Endometrium (tissue), 2 donors: ENCODE measurements around the gene SOHLH1.
"Not testable (repeated sequence)": the region's sequence is repeated elsewhere in the genome, so short reads cannot be mapped to it uniquely, and the experiment has no call there.

Experiments
- FAIRE-seq: peaks from 2 replicates; lab custom pipeline; 2012; peaks lifted over from hg19 to GRCh38; lab: Jason Lieb, UNC
- donor health status: control.
- donor health status: control.

Gene SOHLH1

DNA sequence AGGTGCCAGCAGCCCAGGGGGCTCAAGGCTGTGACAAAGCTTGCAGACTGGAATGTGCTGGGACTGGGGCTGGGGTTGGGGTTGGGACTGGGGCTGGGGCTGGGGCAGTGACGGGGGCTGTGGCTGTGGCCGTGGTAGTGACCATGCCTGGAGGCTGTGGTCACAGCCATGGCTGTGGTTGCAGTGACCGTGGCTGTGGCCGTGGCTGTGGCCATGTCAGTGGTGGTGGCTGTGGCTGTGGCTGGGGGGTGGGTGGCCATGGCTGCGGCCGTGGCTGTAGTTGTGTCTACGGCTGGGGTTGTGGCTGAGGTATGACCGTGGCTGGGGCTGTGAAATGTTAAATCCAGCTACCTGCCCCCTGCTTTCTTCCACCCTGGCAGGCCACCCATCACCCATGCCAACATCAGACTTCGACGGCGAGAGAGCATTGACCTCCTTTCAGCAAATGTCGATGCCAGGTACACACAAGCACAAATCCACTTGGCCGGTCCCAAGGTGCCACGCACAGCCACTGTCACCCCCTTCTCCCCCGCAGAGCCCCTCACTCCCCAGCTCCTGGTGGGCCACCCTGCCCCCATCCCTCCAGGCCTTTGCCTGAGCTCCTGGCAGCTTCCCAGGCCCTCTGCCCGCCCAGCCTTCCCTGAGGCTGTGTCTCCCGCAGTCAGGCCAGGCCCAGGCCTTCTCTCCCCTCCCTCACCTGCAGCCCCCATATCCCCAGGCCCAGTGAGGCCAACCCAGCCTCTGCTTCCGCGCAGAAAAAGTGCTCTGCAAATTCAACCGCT is 20.9 kb downstream of the SOHLH1 start:
- no peak for FAIRE-seq

DNA sequence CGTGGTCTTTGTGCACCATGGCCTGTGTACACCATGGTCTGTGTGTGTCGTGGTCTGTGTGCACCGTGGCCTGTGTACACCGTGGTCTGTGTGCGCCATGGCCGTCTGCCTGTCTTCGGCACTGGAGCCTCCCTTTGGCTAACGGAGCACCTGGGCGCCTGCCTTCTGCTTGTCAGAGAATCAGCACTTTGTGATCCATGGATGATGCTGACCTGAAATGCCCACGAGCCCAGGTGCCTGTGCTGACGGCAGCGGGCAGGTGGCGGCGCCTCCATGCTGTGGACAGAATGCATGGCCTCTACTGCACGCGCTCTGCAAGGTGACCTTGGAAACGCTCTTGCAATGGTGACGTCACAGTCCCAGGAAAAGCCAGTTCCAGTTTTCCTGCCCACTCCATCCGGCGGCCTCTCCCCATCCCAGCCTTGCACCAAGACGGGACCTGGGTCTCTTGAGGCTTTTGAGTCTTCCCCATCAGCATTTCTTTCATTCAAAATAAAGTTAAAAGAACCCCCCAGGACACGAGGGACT is 21.6 kb downstream of the SOHLH1 start:
- no peak for FAIRE-seq

DNA sequence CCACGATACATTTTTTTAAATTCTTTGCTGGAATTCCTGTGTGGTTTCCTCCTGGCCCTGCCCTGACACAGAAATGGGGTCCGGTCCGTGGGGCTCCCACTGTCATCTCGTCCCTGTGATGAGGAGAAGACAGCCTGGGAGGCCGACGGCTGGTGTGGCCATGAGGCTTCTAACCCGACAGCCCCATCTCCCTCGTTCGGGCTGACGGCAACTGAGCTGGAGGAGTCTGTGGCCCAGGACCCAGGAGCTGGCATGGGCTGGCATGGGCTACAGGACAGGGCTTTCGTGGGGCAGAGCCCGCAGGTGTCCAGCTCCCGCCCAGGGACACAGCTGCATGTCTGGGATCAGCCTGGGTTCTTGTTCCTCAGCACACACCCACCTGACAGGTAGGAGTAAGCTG is 22.4 kb downstream of the SOHLH1 start:
- FAIRE-seq = no peak

- FAIRE-seq = no peak
Measured at GRCh38 chr9:135674977-135675376, 24.3 kb downstream of the SOHLH1 start.

DNA sequence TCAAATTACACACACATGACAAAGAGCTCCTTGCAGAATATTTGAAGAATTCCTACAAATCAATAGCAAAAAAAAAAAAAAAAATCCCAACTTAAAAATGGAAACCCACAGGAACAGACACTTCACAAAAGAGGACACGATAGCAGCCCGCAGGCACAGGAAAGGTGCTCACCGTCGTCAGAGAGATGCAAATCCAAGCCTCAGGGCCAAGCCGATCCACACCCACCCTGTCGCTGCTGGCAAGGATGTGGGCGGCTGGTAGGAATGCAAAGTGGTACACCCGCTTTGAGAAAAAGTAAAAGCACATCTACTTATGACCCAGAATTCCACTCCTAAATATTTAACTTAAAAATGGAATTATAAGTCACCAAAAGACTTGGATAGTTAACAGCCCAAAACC is 25.3 kb downstream of the SOHLH1 start:
- no peak for FAIRE-seq

GRCh38 chr9:135672786-135673185 is 26.5 kb downstream of the SOHLH1 start:
- not testable (repeated sequence) for FAIRE-seq

GRCh38 chr9:135671591-135672041 is 27.7 kb downstream of the SOHLH1 start:
- FAIRE-seq = no peak

GRCh38 chr9:135670721-135671590 is 28.3 kb downstream of the SOHLH1 start:
- FAIRE-seq = no peak

- FAIRE-seq = no peak
Measured at GRCh38 chr9:135669616-135670285, 29.5 kb downstream of the SOHLH1 start.

GRCh38 chr9:135669018-135669417 is 30.3 kb downstream of the SOHLH1 start:
- FAIRE-seq = not testable (repeated sequence)

DNA sequence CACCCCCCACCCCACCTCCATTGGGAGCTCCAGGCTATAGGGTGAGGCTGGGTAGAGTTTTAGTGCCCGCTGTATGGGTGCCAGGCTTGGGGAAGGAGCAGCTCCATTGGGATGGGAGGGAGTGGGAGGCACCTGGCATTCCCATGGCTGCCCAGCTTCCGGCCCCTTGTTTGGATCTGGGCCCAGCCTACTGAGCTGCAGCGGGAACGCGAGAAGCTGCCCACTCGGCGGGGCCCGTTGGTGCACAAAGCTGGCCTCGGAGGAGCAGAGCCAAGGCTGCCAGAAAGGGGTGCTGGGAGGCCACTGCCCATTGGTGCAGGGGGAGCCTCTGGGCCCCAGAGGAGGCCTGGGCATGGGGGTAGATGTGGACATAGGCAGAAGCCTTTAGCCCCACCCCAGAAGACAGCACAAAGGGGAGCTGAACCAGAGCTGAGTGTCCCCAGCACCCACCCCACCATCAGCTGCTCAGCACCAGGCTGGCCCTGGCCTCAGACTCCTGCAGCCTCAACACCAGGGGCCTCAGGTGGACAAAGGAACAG is 31.7 kb downstream of the SOHLH1 start:
- FAIRE-seq = no peak

DNA sequence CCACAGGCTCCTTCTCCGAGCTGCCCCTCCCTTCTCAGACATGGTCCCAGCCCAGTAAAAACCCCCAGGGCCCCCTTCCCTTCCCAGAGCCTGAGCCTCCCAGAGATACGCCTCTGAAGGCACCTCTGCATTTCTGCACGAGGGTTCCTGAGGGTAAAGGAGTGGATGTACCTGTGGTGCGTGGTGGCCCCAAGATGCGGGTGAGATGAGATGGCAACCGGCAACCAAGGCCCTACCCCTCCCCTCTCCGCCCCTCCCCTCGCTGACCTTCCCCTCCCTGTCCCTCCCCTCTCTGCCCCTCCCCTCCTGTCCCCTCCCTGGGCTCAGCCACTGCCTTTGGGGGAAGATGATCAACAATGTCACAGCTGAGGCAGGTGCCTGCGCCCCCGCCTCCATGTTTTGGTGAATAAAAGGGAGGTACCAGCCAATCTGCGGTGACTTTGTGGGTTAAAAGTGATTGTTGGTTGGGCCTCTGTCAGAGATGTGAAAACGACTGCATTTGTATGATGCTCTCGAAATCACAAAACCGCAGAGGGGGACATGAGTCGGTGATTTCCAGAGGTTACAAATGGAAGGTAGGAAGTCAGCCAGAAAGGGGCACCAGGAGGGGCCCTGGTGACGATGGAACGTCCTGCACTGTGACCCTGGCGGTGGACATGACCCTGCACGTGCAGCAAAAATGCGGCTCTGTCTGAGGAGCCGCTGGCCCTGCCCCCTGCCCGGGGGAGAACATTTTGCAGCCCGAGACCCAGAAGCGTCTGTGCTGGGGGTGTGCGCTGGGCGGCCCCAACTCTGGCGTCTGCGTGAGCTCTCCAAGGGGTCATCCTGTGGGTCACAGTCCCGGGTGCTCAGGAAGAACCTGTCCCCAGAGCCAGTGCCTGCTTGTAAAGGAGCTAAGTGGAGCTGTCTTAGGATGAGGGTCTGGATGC is 32.5 kb downstream of the SOHLH1 start:
- FAIRE-seq = no peak

DNA sequence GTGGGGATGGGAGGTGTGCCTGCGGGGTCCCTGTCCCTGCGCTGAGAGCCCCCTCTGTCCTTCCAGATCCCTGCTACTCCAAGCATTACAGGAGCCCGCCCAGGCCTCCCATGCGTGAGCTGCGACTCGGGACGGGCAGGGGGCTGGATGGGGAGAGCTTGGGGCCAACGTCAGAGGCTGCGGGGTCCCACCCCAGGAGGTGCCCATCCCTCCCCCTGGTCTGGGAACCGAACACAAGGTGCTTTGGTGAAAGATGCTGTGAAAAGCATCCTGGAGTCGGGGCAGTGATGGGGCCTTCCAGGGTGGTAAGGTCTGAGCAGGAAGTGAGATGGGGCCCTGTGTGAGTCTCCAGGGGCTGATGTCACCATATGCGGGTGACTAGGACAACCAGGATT is 33.5 kb downstream of the SOHLH1 start:
- no peak for FAIRE-seq

- FAIRE-seq = no peak
Measured at GRCh38 chr9:135664801-135665794, 34.2 kb downstream of the SOHLH1 start.

GRCh38 chr9:135664266-135664665 is 35.0 kb downstream of the SOHLH1 start:
- no peak for FAIRE-seq

DNA sequence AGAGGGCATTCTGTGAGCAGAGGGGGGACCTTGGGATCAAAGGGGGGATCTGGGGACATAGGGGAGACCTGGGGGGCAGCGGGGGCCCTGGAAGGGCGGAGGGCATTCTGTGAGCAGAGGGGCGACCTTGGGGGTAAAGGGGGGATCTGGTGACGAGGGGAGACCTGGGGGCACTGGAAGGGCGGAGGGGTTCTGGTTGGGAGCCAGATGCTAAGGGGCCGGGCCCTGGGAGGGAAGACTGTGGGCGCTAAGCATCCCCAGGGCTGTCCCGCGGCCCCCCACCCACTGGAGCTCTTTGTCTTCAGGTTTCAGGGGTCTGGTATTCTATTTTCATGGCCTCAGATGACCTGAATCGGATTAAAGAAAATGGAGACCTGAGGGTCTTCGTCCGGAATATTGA is 35.4 kb downstream of the SOHLH1 start:
- no peak for FAIRE-seq

DNA sequence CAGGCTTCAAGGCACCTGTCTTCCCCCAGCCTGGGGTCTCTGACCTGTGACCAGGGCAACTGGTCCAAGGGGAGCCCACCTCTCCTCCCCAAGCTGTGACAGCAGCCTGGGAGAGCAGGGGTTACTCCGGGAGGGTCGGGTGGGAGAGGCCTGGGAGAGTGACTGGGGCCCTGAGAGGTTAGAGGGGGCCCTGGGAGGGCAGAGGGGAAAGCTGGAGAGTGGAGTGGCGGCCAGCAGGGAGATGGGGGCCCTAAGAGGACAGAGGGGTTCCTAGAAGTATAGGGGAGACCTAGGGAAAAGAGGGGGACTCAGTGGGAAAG is 35.9 kb downstream of the SOHLH1 start:
- FAIRE-seq = no peak

- no peak for FAIRE-seq
Measured at GRCh38 chr9:135662758-135663450, 36.4 kb downstream of the SOHLH1 start, which contains the start of gene LCN9. Gene LCN9, plus strand, starts transcription at chr9:135663309. Its CDS starts 13 bp downstream, at chr9:135663322.
